Measurements from ENCODE around the gene STX16. TPM values are rescaled to one million over a fixed set of nuclear protein-coding genes. Genes with fewer than 3 reads are reported as not detected.

Gene STX16, protein sequence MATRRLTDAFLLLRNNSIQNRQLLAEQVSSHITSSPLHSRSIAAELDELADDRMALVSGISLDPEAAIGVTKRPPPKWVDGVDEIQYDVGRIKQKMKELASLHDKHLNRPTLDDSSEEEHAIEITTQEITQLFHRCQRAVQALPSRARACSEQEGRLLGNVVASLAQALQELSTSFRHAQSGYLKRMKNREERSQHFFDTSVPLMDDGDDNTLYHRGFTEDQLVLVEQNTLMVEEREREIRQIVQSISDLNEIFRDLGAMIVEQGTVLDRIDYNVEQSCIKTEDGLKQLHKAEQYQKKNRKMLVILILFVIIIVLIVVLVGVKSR
- 36.1 and 43.6 TPM in 2 replicates for total RNA-seq (2014; rRNA removed; shearing (Covaris generic))

DNA sequence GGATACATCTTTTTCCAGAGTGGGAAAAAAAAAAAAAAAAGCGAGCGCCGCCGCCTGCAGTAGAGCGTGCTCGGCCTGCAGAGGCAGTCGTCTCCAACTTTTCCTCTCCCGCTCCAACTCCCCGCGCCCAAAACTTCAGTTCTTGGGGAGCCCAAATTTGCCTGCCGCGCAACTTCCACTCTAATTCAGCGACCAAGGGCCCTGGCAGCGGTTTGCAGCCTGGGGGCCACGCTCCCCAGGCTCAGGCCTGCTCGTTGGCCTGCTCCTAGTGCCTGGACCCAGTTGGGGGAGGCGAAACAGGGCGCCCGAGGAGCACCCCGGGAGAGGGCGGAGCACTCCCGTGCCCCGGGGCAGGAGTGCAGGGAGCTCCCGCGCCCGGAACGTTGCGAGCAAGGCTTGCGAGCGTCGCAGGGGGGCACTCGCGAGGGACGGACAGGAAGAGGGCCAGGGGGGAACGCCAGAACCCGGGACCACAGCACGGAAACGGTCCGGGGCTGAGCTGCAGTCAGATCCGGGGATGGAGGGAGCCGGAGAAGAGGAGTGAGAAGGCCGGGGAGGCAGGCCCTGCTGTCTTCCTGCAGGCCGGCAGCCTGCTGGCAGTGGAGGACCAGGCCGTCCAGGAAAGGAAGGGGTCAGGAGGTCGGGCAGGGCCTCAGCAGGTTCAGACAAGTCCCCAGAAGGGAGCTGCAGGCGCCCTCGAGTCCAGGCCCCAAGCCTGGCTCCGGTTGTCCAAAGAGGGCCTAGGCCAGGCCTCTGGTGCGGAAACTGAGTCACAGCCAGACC, at the start of gene STX16:
TSS of gene STX16 (plus strand) at position 508 of the 783 bp plus-strand sequence. CDS start 724 bp downstream, outside the sequence.

DNA sequence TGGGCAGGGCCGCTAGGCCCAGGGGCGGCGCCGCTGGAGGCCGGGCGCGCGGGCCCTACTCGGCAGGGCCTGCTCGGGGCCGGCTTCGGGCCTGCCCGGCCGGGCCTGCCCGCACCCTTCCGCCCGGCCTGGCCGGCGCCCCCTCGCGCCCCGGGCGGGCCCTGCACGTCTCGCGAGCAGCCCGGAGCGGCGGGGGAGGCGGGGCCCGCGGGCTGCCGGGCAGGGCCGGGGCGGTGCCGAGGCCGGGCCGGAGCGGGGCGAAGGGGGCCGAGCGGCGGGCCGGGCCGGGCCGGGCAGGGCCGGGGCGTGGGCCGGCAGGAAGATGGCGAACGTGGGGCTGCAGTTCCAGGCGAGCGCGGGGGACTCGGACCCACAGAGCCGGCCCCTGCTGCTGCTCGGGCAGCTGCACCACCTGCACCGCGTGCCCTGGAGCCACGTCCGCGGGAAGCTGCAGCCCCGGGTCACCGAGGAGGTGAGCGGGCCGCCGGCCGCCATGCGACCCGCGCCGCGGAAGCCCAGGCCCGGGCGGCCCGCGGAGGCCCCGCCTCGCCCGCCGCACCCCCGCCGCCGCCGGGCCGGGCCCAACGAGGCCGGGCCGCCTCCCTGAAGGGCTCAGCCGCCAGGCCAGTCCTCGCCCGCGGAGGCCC, 41.6 kb downstream of the STX16 start, which contains the start of gene NPEPL1:
TSS of gene NPEPL1 (plus strand) at position 222 of the 647 bp plus-strand sequence. CDS start at position 323, 101 bp downstream.

Other genes with a start within 250 kb of the STX16 start
- not detected in 2 replicates for gene APCDD1L, start 135.9 kb upstream of the STX16 start, total RNA-seq (2014; rRNA removed; shearing (Covaris generic))
- gene NPEPL1, start 41.5 kb downstream of the STX16 start, total RNA-seq (2014; rRNA removed; shearing (Covaris generic)) = 21.4 and 24.4 TPM in 2 replicates
- gene GNAS-AS1, start 199.6 kb downstream of the STX16 start, total RNA-seq (2014; rRNA removed; shearing (Covaris generic)) = 5.1 and 8.4 TPM in 2 replicates
- 1,104 and 1,194 TPM in 2 replicates for gene GNAS, start 201.4 kb downstream of the STX16 start, total RNA-seq (2014; rRNA removed; shearing (Covaris generic))

All from A375 (cell line).